CD4-positive, alpha-beta T cell treated with Interleukin-2 at 100 ng/mL for 4 hours (primary cell): Measurements from ENCODE around the gene MORF4L2.
"Not testable (repeated sequence)": the region's sequence is repeated elsewhere in the genome, so short reads cannot be mapped to it uniquely, and the experiment has no call there.

Experiments used
- DNase-seq: peaks from one replicate; pipeline ENCODE4 v3.0.0-alpha.2; 2020; ENCODE audit warnings: low spot score

Gene MORF4L2

GRCh38 chrX:103678199-103678993 lies 8.1 kb downstream of the MORF4L2 start:
- DNase-seq, result no peak

GRCh38 chrX:103674531-103675454 lies 11.7 kb downstream of the MORF4L2 start:
- no peak for DNase-seq

DNA sequence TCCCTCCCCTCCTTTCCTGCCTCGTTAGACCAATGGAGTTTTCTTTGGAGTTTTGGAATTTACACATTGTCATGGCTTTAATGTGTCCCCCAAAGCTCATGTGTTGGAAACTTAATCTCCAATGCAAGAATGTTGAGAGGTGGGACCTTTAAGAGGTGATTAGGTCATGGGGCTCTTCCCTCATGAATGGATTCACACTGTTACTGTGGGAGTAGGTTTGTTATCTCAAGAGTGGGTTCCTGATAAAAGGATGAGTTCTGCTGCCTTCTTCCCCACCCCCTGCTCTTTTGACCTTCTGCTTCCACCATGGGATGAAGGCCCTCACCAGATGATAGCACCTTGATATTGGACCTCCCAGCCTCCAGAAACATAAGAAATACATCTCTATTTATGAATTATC lies 16.8 kb downstream of the MORF4L2 start:
- DNase-seq, result no peak

GRCh38 chrX:103666202-103667107 lies 20.0 kb downstream of the MORF4L2 start:
- DNase-seq, result no peak

GRCh38 chrX:103663981-103664762 lies 22.3 kb downstream of the MORF4L2 start:
- DNase-seq, result no peak

- DNase-seq, result not testable (repeated sequence)
Measured at GRCh38 chrX:103659460-103659859, 27.0 kb downstream of the MORF4L2 start.

DNA sequence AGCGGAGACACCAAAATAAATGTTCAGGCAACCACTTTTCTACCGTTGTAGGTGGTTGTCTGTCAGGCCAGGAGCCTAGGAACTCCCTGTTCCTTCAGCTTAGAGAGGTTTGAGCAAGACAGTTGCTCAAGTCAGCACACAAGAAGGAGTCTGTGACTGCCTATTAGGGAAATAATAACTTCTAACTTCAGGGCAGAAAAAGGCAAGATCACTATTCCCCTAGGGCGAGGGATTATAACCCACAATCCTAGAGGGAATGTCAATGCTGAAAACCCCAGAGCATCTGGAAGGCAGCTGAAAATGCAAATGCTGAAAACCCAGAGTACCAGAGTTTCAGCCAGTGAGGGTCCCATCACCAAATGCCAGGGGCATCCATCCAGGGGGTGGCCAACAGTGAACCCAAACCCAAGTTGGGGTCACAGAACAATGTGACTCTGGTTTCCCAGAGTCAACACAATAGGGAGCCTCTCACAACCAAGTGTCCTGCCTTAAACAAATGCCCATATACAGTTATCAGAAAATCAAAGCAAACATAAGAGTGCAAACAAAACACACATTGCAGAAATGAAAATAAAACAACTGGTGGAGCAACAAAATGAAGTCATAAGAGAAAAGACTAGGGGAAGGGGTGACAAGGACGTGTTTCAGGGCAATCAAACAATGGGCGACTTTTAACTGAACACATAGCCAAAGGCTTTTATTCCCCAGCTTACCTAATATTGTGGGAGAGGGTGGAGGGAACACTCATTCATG lies 27.6 kb downstream of the MORF4L2 start:
- DNase-seq, result no peak

- DNase-seq, result not testable (repeated sequence)
Measured at GRCh38 chrX:103657066-103657465, 29.4 kb downstream of the MORF4L2 start.

- no peak for DNase-seq
Measured at GRCh38 chrX:103656617-103657016, 29.9 kb downstream of the MORF4L2 start.

GRCh38 chrX:103655230-103656000 lies 31.1 kb downstream of the MORF4L2 start:
- not testable (repeated sequence) for DNase-seq

- no peak for DNase-seq
Measured at GRCh38 chrX:103651151-103651773, 35.2 kb downstream of the MORF4L2 start.

DNA sequence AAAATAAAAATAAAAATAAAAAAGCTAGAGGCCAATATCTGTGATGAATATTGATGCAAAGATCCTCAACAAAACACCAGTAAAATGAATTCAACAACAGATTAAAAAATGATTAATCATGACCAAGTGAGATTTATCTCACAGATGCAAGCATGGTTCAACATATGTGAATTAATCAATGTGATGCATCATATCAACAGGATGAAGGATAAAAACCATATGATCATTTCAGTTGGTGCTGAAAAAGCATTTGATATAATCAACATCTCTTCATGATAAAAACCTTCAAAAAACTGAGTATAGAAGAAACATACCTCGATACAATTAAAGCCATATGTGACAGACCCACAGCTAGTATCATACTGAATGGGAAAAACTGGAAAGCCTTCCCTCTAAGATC lies 38.9 kb downstream of the MORF4L2 start:
- no peak for DNase-seq

GRCh38 chrX:103644125-103644524 lies 42.4 kb downstream of the MORF4L2 start:
- DNase-seq, result no peak

DNA sequence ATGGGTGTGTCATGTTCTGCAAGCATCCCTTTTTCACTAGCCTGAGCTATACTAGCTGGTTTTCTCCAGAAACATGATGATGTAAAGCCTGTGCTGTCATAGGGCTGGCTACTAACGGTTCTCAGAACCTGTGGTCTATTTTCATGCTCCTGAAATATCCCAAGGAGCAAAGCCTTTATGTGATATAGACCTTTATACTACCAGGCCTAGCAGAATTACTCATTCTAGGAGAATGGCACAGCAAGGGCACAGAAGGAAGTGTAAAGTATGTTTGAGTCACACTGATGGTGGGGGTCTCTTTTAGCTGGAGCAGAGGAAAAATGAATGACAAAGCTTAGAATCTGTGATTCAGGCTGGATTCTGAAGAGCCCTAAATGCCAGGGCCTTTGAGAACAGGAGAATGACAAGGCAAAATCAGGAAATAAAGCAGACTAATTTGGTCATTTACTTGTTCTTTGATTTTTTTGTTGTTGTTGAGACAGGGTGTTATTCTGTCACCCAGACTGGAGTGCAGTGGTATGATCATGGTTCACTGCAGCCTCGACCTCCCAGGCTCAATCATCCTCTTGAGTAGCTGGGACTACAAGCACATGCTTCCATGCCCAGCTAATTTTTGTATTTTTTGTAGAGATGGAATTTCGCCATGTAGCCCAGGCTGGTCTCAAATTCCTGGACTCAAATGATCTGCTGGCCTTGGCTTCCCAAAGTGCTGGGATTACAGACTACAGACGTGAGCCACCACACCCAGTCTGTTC lies 45.9 kb downstream of the MORF4L2 start:
- no peak for DNase-seq

DNA sequence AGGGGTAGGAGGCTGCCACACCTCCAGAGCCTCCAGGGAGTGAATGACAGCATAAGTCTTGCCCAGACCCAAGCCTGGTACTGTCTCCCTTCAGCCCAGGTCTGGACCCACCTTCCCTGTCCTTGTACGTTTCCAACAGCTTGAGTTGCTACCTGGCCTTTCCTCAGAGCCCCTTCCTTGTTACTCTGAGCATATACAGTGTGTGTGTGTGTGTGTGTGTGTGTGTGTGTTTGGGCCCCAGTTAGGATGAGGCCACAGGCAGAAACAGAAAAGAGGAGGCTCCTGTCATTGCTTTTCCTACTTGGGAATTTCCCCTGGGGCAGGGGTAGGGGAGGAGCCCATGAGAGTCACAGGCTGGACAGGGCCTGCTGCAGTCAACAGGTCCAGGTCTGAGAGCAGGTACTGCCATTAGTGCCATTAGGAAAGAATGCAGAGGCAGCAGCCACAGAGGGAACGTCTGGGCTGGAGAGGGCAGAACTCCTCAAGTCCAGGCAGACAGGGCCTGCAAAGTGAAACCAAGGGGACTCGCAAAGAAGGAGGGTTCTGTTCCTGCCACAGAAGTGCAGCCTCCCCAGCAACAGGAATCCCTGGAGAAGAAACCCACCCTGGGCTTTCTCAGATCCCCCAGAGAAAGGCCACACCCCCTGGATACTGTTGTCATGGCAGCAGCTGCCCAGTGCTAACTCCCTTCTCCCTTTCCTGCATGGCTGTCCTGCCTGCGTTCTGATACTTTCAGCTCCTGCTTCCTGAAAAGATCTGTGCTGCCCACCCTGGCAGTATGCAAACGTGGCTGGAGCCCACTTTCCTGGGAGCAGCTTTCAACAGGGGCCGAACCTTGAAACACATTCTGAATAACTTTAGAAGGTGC lies 47.8 kb downstream of the MORF4L2 start:
- not testable (repeated sequence) for DNase-seq

GRCh38 chrX:103637604-103638338 lies 48.7 kb downstream of the MORF4L2 start:
- DNase-seq, result no peak

DNA sequence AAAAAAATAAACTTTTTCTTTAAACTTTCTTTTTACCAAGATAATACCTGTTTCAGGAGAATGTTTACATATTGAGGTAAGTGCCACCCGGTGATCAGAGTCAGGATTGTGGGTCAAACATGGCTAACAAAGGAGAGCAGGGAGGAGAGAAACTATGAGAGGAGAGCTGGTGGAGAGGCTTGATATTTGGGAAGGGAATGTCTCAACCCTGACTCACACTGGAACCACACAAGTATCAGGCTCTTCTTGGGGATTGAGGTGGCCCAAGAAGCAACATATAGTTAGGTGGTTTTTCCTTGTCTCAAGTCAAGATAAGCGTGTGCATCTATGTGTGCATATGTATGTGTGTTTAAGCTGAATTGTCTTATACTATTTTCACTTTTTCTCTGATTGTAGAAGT lies 51.1 kb downstream of the MORF4L2 start:
- no peak for DNase-seq
